SK-N-SH (cell line): ENCODE data around the gene OS9.
"Not testable (repeated sequence)": the region's sequence is repeated elsewhere in the genome, so short reads cannot be mapped to it uniquely, and the experiment has no call there.

Experiments used
- ELF1 ChIP-seq: IDR thresholded peaks from 2 replicates; pipeline ENCODE4 v1.4.0; 2012
- FOXJ3 ChIP-seq: sonication (generic); formaldehyde crosslinking; IDR thresholded peaks from 2 replicates; pipeline ENCODE4 v1.5.1; 2020; ENCODE audit warnings: mild to moderate bottlenecking, missing genetic modification reagents
- RCOR1 ChIP-seq: fragments of 150-350 bp; IDR thresholded peaks from 2 replicates; pipeline ENCODE4 v1.6.1; 2017; ENCODE audit warnings: antibody characterized with exemption, low read length
- RFX5 ChIP-seq: IDR thresholded peaks from 2 replicates; pipeline ENCODE4 v1.6.1; 2012; ENCODE audit warnings: mild to moderate bottlenecking, improper control_type of control experiment, low read length

DNA sequence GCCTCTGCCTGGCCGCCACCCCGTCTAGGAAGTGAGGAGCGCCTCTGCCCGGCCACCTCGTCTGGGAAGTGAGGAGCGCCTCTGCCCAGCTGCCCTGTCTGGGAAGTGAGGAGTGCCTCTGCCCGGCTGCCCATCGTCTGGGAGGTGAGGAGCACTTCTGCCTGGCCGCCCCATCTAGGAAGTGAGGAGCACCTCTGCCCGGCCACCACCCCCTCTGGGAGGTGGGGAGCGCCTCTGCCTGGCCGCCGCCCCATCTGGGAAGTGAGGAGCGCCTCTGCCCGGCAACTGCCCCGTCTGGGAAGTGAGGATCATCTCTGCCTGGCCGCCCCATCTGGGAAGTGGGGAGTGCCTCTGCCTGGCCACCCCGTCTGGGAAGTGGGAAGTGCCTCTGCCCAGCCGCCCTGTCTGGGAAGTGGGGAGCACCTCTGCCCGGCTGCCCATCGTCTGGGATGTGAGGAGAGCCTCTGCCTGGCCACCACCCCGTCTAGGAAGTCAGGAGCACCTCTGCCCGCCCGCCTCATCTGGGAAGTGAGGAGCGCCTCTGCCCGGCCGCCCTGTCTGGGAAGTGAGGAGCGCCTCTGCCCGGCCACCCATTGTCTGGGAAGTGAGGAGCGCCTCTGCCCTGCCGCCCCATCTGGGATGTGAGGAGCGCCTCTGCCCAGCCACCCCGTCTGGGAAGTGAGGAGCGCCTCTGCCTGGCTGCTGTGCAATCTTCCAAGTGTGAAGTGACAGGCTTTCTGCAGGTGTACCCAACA is 28.7 kb upstream of the OS9 start:
- not testable (repeated sequence) for TF ChIP-seq ELF1, RCOR1, RFX5, FOXJ3
